ENCODE measurements around the gene ATP8A1.

The ATP8A1 gene

GRCh38 chr4:42578187-42578586 lies 78.7 kb downstream of the ATP8A1 start:
- DNase-seq, result no peak
- H3K27me3 ChIP-seq (ENCODE audit: insufficient read depth, low read depth, severe bottlenecking), result no peaks in the 10 kb centered on the region
- TF ChIP-seq CTCF (IDR thresholded peaks at IDR 0.05; ENCODE audit: low read depth, low read length), result no peak
- H3K36me3 ChIP-seq, result peaks cover 13% of the 10 kb centered on the region
- H3K27ac ChIP-seq, result no peak overlapping the region
- H3K4me3 ChIP-seq (ENCODE audit: low read depth, low read length), result no peak overlapping the region
- H3K9me3 ChIP-seq (ENCODE audit: severe bottlenecking), result no peaks in the 10 kb centered on the region

DNA sequence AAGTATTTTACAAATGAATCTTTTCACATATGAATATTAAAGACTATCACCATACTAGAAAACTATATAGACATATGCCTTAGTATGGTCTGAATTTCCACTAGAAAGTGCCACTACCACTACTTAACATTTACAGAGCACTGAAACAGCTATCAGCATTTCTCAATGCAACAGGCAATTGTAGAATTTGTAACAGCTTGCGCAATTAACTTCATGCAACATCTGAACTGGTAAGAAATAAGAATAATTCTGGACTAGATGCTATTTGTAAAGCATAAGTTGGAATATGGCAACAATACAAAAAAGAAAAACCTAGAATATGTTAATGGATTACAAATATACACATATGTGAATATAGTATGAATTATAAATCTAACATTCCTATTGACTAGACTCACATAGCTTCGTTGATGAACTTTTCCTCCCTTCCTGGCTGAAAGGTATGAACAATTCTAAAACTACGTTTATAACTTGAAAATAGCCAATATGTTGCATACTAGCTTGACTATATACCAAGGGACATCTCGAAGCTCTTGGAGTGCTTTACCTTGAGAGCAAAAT lies 82.0 kb downstream of the ATP8A1 start:
- H3K27me3 ChIP-seq (ENCODE audit: insufficient read depth, low read depth, severe bottlenecking), result no peaks in the 10 kb centered on the region
- no peak overlapping the region for H3K4me3 ChIP-seq (ENCODE audit: low read depth, low read length)
- no peak for TF ChIP-seq CTCF (IDR thresholded peaks at IDR 0.05; ENCODE audit: low read depth, low read length)
- no peak for DNase-seq
- peaks cover 8% of the 10 kb centered on the region for H3K36me3 ChIP-seq
- no peak overlapping the region for H3K27ac ChIP-seq
- no peaks in the 10 kb centered on the region for H3K9me3 ChIP-seq (ENCODE audit: severe bottlenecking)

- TF ChIP-seq CTCF (IDR thresholded peaks at IDR 0.05; ENCODE audit: low read depth, low read length), result no peak
- H3K4me3 ChIP-seq (ENCODE audit: low read depth, low read length), result no peak overlapping the region
- DNase-seq, result no peak
- no peaks in the 10 kb centered on the region for H3K9me3 ChIP-seq (ENCODE audit: severe bottlenecking)
- no peak overlapping the region for H3K27ac ChIP-seq
- no peaks in the 10 kb centered on the region for H3K27me3 ChIP-seq (ENCODE audit: insufficient read depth, low read depth, severe bottlenecking)
- H3K36me3 ChIP-seq, result peaks cover 8% of the 10 kb centered on the region
These were observed 83.7 kb downstream of the ATP8A1 start for GRCh38 chr4:42573249-42573648.

DNA sequence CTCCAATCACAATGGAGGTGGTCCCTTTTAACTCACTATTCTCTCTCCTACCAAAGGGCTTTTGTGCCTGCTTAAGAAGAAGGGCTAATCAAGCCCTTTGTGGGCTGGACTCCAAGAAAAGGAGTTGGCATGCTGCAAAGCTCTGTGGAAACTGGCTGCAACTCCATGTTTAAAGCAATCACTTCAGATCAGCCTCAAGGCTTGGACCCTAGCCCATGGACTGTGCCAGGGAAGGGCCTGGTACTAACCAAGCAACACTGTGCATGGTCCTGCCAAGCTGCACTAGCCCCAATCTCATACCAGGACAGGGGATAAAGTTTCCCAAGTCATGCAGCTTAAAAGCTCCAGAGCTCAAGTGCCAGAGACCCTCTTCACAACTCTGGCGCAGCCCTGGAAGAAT lies 86.7 kb downstream of the ATP8A1 start:
- no peak for TF ChIP-seq CTCF (IDR thresholded peaks at IDR 0.05; ENCODE audit: low read depth, low read length)
- Histone ChIP-seq H3K27me3 (ENCODE audit: insufficient read depth, low read depth, severe bottlenecking) (no peaks in the 10 kb centered on the region), H3K4me3 (ENCODE audit: low read depth, low read length) (no peak overlapping the region), H3K36me3 (peaks cover 2% of the 10 kb centered on the region), H3K27ac (no peak overlapping the region), H3K9me3 (ENCODE audit: severe bottlenecking) (no peaks in the 10 kb centered on the region)
- no peak for DNase-seq

DNA sequence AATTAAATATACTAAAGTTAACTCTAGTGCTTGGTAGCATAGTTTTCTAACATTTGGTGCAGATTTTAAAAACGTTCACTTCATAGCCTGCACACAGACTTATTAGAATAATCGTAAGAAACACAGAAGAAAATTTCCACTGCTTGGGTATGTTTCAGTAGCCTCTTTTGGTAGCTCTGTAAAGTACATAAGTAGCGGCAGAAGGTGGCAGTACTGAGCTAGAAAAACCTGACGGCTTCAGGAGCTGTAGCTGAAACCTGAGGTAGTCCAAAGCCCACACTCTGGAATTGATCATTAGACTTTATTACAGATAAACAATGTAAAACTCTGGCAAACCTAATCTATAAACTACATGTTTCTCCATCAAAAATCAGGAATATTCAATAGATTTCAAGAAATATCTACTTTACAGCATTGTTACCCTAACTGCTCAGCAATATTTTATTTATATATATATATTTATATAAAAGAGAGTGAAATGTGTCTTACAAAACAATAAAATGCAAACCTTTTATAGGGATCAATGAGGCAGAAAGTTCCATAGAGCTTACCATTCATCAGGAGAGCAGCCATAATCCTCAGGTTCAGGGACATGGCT lies 88.2 kb downstream of the ATP8A1 start:
- Histone ChIP-seq H3K27me3 (ENCODE audit: insufficient read depth, low read depth, severe bottlenecking) (no peaks in the 10 kb centered on the region), H3K36me3 (no peaks in the 10 kb centered on the region; the same call in none of the 2 replicates), H3K9me3 (ENCODE audit: severe bottlenecking) (no peaks in the 10 kb centered on the region), H3K27ac (no peak overlapping the region), H3K4me3 (ENCODE audit: low read depth, low read length) (no peak overlapping the region)
- peak; percentile 54; the same call in 1 of the 2 replicates for TF ChIP-seq CTCF (IDR thresholded peaks at IDR 0.05; ENCODE audit: low read depth, low read length)
- DNase-seq, result peak; percentile 73

GRCh38 chr4:42566835-42567234 lies 90.1 kb downstream of the ATP8A1 start:
- Histone ChIP-seq H3K27me3 (ENCODE audit: insufficient read depth, low read depth, severe bottlenecking) (no peaks in the 10 kb centered on the region), H3K4me3 (ENCODE audit: low read depth, low read length) (no peak overlapping the region), H3K36me3 (no peaks in the 10 kb centered on the region; the same call in none of the 2 replicates), H3K9me3 (ENCODE audit: severe bottlenecking) (no peaks in the 10 kb centered on the region), H3K27ac (no peak overlapping the region)
- DNase-seq, result no peak
- no peak for TF ChIP-seq CTCF (IDR thresholded peaks at IDR 0.05; ENCODE audit: low read depth, low read length)

All from WERI-Rb-1 (cell line).